Colonic mucosa (tissue), 4 donors: Measurements from ENCODE around the gene SPDYE17. TPM values are rescaled to one million over a fixed set of nuclear protein-coding genes. Genes with fewer than 3 reads are reported as not detected.
"Not testable (repeated sequence)": the region's sequence is repeated elsewhere in the genome, so short reads cannot be mapped to it uniquely, and the experiment has no call there.

Source experiments
- DNase-seq: peaks from one replicate; pipeline ENCODE4 v3.0.0-alpha.2; 2020
- H3K27ac ChIP-seq: fragments of 200-600 bp; one replicate; pipeline ENCODE4 v1.8.0; 2021
- H3K27me3 ChIP-seq: fragments of 200-600 bp; one replicate; pipeline ENCODE4 v1.8.0; 2021
- H3K36me3 ChIP-seq: fragments of 200-600 bp; one replicate; pipeline ENCODE4 v1.8.0; 2021
- H3K4me1 ChIP-seq: fragments of 200-600 bp; one replicate; pipeline ENCODE4 v1.8.0; 2021; ENCODE audit warnings: mild to moderate bottlenecking
- H3K4me3 ChIP-seq: fragments of 200-600 bp; one replicate; pipeline ENCODE4 v1.8.0; 2021
- H3K9ac ChIP-seq, 2 donors: one replicate each; pipeline ENCODE4 v1.7.0; 2013; ENCODE audit warnings: control low read depth in 2 of 2, low read depth in 2 of 2, low read length in 2 of 2
- H3K9me3 ChIP-seq: fragments of 200-600 bp; one replicate; pipeline ENCODE4 v1.8.0; 2021
- intact Hi-C: fragments of 100-400 bp; cut with DNase I; formaldehyde crosslinking; loops from one replicate; pipeline ENCODE4 v1.14.1; 2022
- total RNA-seq, 2 donors: library from RNA; stranded (reverse); fragmentation: NEBNext Ultra II Directional in 1 of 2; extraction: Animal tissue kit (Norgen Biotek cat#: 25700) in 1 of 2; gene quantifications; one replicate each; pipeline ENCODE4 v1.2.1, GENCODE V29; 2021
- TF ChIP-seq, protein P1 (sequence below): fragments of 200-600 bp; IDR thresholded peaks from one replicate; pipeline ENCODE4 v1.8.0; 2022; ENCODE audit warnings: antibody characterized with exemption, mild to moderate bottlenecking
- donor health status: healthy.
- donor health status: DM: no; HTN: no; CAD: no.
- donor health status: DM: no; HTN: no; CAD: no.

The SPDYE17 gene
- total RNA-seq, 2 donors from 2014 or later = not detected

DNA sequence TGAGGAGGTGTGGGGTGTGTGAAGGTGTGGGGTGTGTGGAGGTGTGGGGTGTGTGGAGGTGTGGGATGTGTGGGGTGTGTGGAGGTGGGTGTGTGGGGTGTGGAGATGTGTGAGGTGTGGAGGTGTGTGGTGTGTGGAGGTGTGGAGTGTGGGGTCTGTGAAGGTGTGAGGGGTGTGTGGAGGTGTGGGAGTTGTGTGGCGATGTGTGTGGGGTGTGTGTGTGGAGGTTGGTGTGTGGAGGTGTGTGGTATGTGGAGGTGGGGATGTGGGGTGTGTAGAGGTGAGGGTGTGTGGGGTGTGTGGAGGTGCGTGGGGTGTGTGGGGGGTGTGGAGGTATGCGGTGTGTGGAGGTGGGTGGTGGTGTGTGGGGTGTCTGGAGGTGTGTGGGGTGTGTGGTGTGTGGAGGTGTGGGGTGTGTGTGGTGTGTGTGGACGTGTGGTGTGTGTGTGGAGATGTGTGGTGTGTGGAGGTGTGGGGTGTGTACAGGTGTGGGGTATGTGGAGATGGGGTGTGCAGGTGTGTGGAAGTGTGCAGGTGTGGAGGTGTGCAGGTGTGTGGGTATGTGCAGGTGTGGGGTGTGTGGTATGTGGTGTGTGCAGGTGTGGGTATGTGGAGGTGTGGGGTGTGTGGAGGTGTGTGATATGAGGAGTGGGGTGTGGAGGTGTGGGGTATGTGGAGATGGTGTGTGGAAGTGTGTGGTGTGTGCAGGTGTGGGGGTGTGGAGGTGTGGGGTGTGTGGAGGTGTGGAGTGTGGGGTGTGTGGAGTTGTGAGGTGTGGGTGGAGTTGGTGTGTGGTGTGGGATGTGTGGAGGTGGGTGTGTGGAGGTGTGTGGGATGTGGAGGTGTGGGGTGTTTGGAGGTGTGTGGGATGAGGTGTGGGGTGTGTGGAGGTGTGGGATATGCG, 34.5 kb downstream of the SPDYE17 start:
- no peaks in the 10 kb centered on the region for H3K27me3 ChIP-seq
- no peak overlapping the region for H3K9ac ChIP-seq
- no peaks in the 10 kb centered on the region for H3K36me3 ChIP-seq
- no peak overlapping the region for H3K27ac ChIP-seq
- TF ChIP-seq, protein P1, sequence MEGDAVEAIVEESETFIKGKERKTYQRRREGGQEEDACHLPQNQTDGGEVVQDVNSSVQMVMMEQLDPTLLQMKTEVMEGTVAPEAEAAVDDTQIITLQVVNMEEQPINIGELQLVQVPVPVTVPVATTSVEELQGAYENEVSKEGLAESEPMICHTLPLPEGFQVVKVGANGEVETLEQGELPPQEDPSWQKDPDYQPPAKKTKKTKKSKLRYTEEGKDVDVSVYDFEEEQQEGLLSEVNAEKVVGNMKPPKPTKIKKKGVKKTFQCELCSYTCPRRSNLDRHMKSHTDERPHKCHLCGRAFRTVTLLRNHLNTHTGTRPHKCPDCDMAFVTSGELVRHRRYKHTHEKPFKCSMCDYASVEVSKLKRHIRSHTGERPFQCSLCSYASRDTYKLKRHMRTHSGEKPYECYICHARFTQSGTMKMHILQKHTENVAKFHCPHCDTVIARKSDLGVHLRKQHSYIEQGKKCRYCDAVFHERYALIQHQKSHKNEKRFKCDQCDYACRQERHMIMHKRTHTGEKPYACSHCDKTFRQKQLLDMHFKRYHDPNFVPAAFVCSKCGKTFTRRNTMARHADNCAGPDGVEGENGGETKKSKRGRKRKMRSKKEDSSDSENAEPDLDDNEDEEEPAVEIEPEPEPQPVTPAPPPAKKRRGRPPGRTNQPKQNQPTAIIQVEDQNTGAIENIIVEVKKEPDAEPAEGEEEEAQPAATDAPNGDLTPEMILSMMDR = no peak
- no peaks in the 10 kb centered on the region for H3K4me1 ChIP-seq
- no peaks in the 10 kb centered on the region for H3K9me3 ChIP-seq
- intact Hi-C loops = loop anchor here (10.0 kb wide), 1 partner anchor 493 kb away; no protein-coding TSS in a partner anchor
- no peak overlapping the region for H3K4me3 ChIP-seq
- no peak for DNase-seq

DNA sequence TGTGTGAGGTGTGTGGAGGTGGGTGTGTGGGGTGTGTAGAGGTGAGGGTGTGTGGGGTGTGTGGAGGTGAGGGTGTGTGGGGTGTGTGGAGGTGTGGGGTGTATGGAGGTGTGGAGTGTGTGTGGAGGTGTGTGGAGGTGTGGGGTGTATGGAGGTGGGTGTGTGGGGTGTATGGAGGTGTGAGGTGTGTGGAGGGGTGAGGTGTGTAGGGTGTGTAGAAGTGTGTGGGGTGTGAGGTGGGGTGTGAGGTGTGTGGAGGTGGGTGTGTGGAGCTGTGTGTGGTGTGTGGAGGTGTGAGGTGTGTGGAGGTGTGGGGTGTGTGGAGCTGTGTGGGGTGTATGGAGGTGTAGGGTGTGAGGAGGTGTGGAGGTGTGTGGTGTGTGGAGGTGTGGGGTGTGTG, 35.2 kb downstream of the SPDYE17 start:
- H3K9me3 ChIP-seq, H3K9ac ChIP-seq, H3K27ac ChIP-seq, DNase-seq, H3K36me3 ChIP-seq, H3K27me3 ChIP-seq, H3K4me1 ChIP-seq, H3K4me3 ChIP-seq: not testable (repeated sequence)
- intact Hi-C loops = loop anchor here (10.0 kb wide), 1 partner anchor 492 kb away; no protein-coding TSS in a partner anchor

DNA sequence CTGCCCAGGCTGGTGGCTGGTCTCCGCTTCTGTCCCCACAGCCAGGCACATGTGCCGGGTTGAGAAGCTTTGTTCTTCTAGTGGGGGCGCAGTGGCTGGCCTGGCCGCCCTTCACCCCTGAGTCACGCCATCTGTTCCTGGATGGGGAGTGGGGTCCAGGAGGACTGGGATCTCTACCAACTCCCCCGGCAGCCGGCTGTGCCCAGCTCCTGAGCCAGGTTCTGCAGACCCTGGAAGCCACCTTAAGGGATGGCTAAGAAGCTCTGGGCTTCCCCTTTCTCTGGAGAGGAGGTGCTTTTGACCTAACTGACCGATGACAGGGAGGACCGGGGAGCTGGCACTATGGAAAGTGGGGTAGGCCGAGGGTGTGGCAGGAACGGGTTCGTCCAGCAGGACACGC, 37.9 kb downstream of the SPDYE17 start:
- not testable (repeated sequence) for H3K9ac ChIP-seq, H3K27ac ChIP-seq, H3K4me3 ChIP-seq, H3K27me3 ChIP-seq, DNase-seq, H3K9me3 ChIP-seq, H3K36me3 ChIP-seq, H3K4me1 ChIP-seq
- intact Hi-C loops = loop anchor here (10.0 kb wide), 1 partner anchor 489 kb away; no protein-coding TSS in a partner anchor

DNA sequence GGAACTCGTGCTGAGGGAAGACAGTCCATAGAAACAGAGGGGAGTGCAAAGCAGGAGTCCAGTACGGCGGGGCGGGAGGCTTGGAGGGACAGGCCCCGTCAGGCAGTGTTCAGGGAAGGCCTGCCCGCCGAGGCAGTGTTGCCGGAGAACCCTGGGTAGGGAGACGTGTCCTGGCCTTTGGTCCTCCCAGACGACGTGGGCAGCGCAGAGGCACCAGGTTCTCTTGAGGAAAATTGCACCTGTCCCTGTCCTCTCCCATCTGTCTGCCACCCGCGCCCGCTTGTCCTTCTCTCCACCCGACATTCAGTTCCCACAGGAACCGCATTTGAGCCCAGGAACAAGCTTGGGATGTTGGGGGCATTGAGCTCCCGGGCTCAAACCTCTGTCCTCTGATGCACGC, 38.3 kb downstream of the SPDYE17 start:
- DNase-seq, H3K27me3 ChIP-seq, H3K9me3 ChIP-seq, H3K4me1 ChIP-seq, H3K9ac ChIP-seq, H3K4me3 ChIP-seq, H3K36me3 ChIP-seq, H3K27ac ChIP-seq: not testable (repeated sequence)
- intact Hi-C loops = loop anchor here (10.0 kb wide), 1 partner anchor 489 kb away; no protein-coding TSS in a partner anchor

DNA sequence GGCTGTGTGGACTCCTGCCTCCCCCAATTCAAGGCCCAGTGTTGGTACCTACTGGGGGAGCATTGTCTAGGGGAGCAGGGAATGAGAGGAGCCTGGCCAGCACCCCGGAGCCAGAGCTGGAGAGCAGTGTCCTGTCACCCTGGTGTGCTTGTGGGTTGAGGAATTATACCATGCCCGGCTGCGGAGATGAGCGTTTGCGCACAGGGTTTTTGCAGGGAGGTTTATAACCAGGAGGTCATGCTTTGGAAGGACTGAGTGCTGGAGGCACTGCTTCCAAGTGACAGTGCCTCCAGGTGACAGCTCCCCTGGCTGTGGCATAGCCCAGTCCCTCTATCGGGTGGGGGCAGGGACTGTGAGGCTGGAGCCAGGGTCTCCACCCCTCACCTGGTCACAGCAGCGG, 39.3 kb downstream of the SPDYE17 start:
- intact Hi-C loops = loop anchor here (10.0 kb wide), 1 partner anchor 488 kb away; no protein-coding TSS in a partner anchor
- not testable (repeated sequence) for H3K4me1 ChIP-seq, H3K9ac ChIP-seq, H3K4me3 ChIP-seq, H3K27me3 ChIP-seq, H3K36me3 ChIP-seq, DNase-seq, H3K27ac ChIP-seq, H3K9me3 ChIP-seq

DNA sequence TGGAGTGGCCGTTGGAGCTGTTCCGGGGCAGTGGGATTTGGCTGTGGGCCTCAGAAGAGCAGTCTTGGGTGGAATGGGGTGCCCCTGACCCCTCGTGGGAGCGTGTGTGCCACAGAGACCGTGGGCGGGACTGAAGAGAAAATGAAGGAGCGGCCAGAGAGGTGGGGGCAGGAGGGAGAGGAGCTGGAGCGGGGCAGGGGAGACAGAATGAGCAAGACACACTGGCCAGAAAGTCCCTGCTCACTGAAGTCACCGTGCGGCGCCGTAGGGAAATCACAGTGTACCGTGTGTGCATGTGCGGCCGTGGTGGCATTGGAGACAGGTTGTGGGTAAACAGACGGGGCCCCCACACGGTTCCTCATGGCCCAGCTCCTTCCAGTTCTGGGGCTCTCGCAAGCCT, 40.0 kb downstream of the SPDYE17 start:
- H3K9ac ChIP-seq, H3K36me3 ChIP-seq, H3K27ac ChIP-seq, H3K9me3 ChIP-seq, H3K4me1 ChIP-seq, DNase-seq, H3K27me3 ChIP-seq, H3K4me3 ChIP-seq: not testable (repeated sequence)
- intact Hi-C loops = loop anchor here (10.0 kb wide), 1 partner anchor 487 kb away; no protein-coding TSS in a partner anchor

DNA sequence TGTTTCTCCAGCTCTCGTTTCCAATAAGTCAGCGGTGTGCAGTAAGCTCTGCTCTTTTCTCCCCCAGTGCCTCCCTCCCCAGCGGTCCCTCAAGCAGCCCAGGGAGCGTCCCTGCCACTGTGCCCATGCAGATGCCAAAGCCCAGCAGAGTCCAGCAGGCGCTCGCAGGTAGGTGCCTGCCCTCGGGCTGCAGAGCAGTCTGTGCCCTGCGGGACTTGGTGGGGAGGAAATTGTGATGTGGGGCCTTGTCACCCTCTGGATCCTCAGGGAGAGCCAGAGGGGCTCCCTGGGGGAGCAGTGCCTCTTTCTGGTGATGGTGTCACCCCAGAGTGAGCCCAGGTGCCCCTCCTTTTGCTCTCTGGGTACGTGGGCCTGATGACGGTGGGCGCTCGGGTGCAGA, 42.0 kb downstream of the SPDYE17 start:
- DNase-seq, H3K36me3 ChIP-seq, H3K9ac ChIP-seq, H3K27me3 ChIP-seq, H3K4me1 ChIP-seq, H3K4me3 ChIP-seq, H3K27ac ChIP-seq, H3K9me3 ChIP-seq: not testable (repeated sequence)
- intact Hi-C loops = loop anchor here (10.0 kb wide), 1 partner anchor 485 kb away; no protein-coding TSS in a partner anchor

DNA sequence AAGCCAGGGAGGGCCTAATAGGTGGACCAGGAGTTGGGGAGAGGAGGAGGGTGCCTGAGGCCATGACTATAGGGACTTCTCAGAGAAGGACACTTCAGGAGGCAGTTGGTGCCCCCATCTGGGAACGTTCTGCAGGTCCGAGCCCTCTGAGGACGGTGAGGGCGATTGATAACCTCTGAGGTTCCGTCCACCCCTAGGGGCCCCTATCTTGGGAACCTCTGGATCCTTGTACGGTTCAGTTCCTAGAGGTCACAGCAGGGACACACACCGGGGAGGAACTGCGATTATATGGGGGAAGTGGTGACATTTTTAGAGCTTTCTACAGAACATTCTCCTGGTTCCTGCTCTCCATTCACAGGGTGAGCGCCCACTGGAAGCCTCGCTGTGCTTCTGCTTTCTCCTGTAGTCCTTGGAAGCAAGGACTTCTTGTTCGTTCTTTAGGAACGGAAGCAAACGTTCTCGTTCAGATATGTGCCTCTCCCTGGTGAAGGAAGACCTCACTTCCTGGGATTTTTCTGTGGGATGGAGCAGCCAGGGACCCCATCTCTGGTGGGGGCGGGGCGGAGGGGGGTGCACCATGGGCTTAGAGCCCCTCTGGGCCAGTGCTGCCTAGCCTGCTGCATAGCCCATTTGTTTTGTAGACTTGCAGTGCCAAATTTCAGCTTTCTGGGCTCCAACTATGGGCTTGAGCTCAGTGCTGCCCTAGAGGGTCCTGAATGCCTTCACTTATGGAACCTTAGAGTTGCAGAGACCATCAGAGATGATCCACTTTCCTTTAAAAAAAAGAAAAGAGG, 46.0 kb downstream of the SPDYE17 start:
- H3K27me3 ChIP-seq, H3K9me3 ChIP-seq, H3K4me1 ChIP-seq, H3K27ac ChIP-seq, DNase-seq, H3K4me3 ChIP-seq, H3K9ac ChIP-seq, intact Hi-C loops, H3K36me3 ChIP-seq: not testable (repeated sequence)

DNA sequence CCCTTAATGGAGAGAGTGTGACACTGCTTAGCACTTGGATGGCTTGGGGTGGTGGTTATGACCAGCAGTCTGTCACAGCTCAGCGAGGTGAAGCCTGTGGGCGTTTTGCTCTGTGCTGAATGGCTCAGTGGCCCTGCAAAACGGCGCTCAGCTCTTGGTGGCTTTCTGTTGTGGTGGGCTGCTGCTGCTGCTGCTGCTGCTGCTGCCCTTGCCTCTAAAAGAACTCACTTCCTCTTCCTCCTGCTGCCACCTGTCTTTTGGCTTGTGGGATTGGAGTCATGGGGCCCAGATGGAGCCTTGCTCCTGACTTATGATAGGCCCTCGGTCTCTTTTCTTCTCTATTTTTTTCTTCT, 47.4 kb downstream of the SPDYE17 start:
- intact Hi-C loops, H3K9me3 ChIP-seq, H3K9ac ChIP-seq, H3K36me3 ChIP-seq, H3K4me1 ChIP-seq, H3K27ac ChIP-seq, DNase-seq, H3K27me3 ChIP-seq, H3K4me3 ChIP-seq: not testable (repeated sequence)

DNA sequence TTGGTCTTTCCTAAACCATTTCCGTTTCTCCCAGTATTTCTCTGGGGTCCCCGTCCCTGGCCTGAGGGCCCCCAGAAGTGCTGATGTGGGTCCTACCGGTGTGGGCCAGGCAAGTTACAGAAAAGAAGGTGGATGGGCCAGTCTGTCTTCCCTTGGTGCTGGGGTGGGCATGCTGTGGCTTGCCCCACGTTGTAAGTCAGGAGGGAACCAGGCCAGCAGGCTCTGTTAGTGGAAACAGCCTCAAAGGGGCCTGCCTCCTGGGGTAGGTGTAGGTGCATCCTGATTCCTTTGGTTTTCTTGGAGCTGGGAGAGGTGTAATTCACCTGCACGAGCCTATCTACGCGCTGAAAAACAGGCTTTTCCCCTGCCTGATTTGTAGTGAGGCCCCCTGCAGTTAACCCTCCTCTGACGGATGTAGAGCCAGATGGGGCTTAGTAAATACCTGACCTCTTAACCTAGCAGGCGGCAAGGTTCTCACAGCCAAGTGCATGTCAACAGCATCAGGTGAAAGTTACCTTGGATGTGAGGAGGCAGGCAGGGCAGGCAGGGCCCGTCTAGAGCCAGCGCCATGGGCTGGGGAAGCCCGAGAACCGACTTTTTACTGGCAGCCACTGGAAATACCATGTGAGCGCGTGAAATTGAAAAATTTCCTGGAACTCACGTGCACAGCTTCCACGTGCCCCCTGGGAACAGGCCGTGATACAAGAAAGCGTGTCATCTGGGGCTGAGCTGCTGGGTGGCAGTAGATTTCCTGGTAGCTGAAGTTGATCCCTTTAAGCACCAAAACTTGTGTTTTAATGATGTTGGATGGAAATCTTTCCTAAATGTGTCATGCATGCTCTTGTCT, 48.0 kb downstream of the SPDYE17 start:
- H3K4me3 ChIP-seq, H3K27ac ChIP-seq, H3K9me3 ChIP-seq, H3K27me3 ChIP-seq, intact Hi-C loops, DNase-seq, H3K4me1 ChIP-seq, H3K36me3 ChIP-seq, H3K9ac ChIP-seq: not testable (repeated sequence)

DNA sequence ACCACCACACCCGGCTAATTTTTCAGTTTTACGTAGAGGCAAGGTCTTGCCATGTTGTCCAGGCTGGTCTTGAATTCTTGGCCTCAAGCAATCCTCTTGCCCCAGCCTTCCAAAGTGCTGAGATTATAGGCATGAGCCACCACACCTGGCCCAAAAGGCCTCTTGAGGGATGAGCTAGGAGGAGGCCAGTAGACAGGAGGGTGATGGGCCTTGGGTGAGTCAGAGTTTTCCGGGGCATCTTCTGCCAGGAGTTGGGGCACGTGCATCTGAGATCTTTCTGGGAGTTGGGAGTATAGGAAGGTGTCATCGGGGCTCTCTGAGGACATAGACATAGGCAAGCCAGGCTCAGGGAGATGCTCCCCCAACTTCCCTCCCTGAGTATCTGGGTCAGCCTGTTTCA, 48.8 kb downstream of the SPDYE17 start:
- intact Hi-C loops, H3K4me1 ChIP-seq, H3K4me3 ChIP-seq, H3K27me3 ChIP-seq, H3K36me3 ChIP-seq, H3K27ac ChIP-seq, DNase-seq, H3K9ac ChIP-seq, H3K9me3 ChIP-seq: not testable (repeated sequence)
